B cell (primary cell): Measurements from ENCODE around the gene CUL9. TPM values are rescaled to one million over a fixed set of nuclear protein-coding genes. Genes with fewer than 3 reads are reported as not detected.

Experiments
- ATAC-seq: fragments of 200-7000 bp; cut with Tn5 transposase; one replicate; pipeline ENCODE4 v1.10.0; 2021; ENCODE audit warnings: low read depth, mild to moderate bottlenecking, moderate number of reproducible peaks, moderate library complexity
- CTCF ChIA-PET: fragments of 350-600 bp; sonication (Branson Sonifier 250); formaldehyde crosslinking; loops from one replicate; lab custom pipeline; 2021; ENCODE audit warnings: antibody characterized with exemption, inconsistent platforms; lab: Charles Lee
- POLR2A ChIA-PET: fragments of 350-600 bp; sonication (Branson Sonifier 250); formaldehyde crosslinking; loops from one replicate; lab custom pipeline; 2021; ENCODE audit warnings: antibody characterized with exemption; lab: Charles Lee
- DNase-seq: peaks from one replicate; pipeline ENCODE4 v3.0.0; 2013
- H2AFZ ChIP-seq: 2 replicates; pipeline ENCODE4 v1.6.1; 2012; ENCODE audit warnings: mild to moderate bottlenecking, low read depth, low read length; ENCODE audit not compliant: insufficient read depth, poor library complexity, severe bottlenecking
- H3K27ac ChIP-seq, 2 donors: 1 replicate in 1 of 2; 2 replicates in 1 of 2; pipeline ENCODE4 v1.5.1; 2012 to 2013; ENCODE audit warnings: low read length in 2 of 2, mild to moderate bottlenecking in 2 of 2, moderate library complexity in 1 of 2
- H3K27me3 ChIP-seq, 4 experiments: fragments of 200-600 bp in 1 of 4; sonication (generic) in 1 of 4; replicated peaks in 1 of 4; 1 replicate in 2 of 4; 2 replicates in 2 of 4; pipeline versions ENCODE4 v1.6.1 to v1.7.0; 2013 to 2016; ENCODE audit warnings: low read length in 3 of 4, mild to moderate bottlenecking in 2 of 4, mixed read lengths in 1 of 4, moderate library complexity in 1 of 4; ENCODE audit not compliant: insufficient read depth in 4 of 4, control insufficient read depth in 3 of 4; ENCODE audit errors: control extremely low read depth in 1 of 4
- H3K36me3 ChIP-seq, 2 experiments: replicated peaks in 1 of 2; 1 replicate in 1 of 2; 2 replicates in 1 of 2; pipeline versions ENCODE4 v1.6.1 to v1.7.1; 2013; ENCODE audit warnings: low read length in 1 of 2; ENCODE audit not compliant: insufficient read depth in 2 of 2, control insufficient read depth in 1 of 2; ENCODE audit errors: control extremely low read depth in 1 of 2, extremely low read depth in 1 of 2
- H3K4me1 ChIP-seq, 2 donors: fragments of 200-600 bp in 1 of 2; sonication (generic) in 1 of 2; 1 replicate in 1 of 2; 2 replicates in 1 of 2; pipeline versions ENCODE4 v1.5.1 to v1.6.1; 2013 to 2017; ENCODE audit warnings: low read length in 2 of 2; ENCODE audit not compliant: control insufficient read depth in 2 of 2, insufficient read depth in 2 of 2
- H3K4me2 ChIP-seq: replicated peaks from 2 replicates; pipeline ENCODE3; 2012; ENCODE audit warnings: mild to moderate bottlenecking, low read depth, low read length; ENCODE audit not compliant: poor library complexity, severe bottlenecking
- H3K4me3 ChIP-seq, 5 experiments: fragments of 200-600 bp in 1 of 5; sonication (generic) in 1 of 5; 1 replicate in 3 of 5; 2 replicates in 2 of 5; pipeline versions ENCODE4 v1.5.1 to v1.7.0; 2011 to 2016; ENCODE audit warnings: low read length in 4 of 5, mild to moderate bottlenecking in 4 of 5, low read depth in 2 of 5, control low read depth in 1 of 5, moderate library complexity in 1 of 5; ENCODE audit not compliant: insufficient read depth in 1 of 5; ENCODE audit errors: control extremely low read depth in 1 of 5, extremely low read depth in 1 of 5
- H3K79me2 ChIP-seq: fragments of 200-600 bp; sonication (generic); one replicate; pipeline ENCODE4 v1.6.0; 2016; ENCODE audit warnings: low read length; ENCODE audit not compliant: control insufficient read depth, insufficient read depth
- H3K9ac ChIP-seq: fragments of 200-600 bp; sonication (generic); 2 replicates; pipeline ENCODE4 v1.6.1; 2017; ENCODE audit warnings: mild to moderate bottlenecking, low read length, moderate library complexity
- H3K9me3 ChIP-seq, 3 donors: one replicate each; pipeline versions ENCODE4 v1.6.1 to v1.7.1; 2013; ENCODE audit warnings: low read length in 2 of 3; ENCODE audit not compliant: control insufficient read depth in 2 of 3, insufficient read depth in 1 of 3; ENCODE audit errors: control extremely low read depth in 1 of 3
- H4K20me1 ChIP-seq: 2 replicates; pipeline ENCODE4 v1.6.0; 2012; ENCODE audit warnings: mild to moderate bottlenecking, low read length; ENCODE audit not compliant: insufficient read depth, control insufficient read depth, poor library complexity, severe bottlenecking
- H3K27ac Mint-ChIP-seq: one replicate; pipeline ENCODE4 v1.8.0; 2021; ENCODE audit warnings: mixed read lengths
- H3K27me3 Mint-ChIP-seq: one replicate; pipeline ENCODE4 v1.8.0; 2021; ENCODE audit warnings: mixed read lengths
- H3K4me1 Mint-ChIP-seq: one replicate; pipeline ENCODE4 v1.8.0; 2021; ENCODE audit warnings: mixed read lengths
- H3K4me3 Mint-ChIP-seq: one replicate; pipeline ENCODE4 v1.8.0; 2021; ENCODE audit warnings: mixed read lengths
- H3K9me3 Mint-ChIP-seq: one replicate; pipeline ENCODE4 v1.8.0; 2022; ENCODE audit warnings: mixed read lengths; ENCODE audit not compliant: insufficient read depth
- CTCF ChIP-seq: fragments of 200-600 bp; IDR thresholded peaks from one replicate; pipeline ENCODE4 v1.8.0; 2022; ENCODE audit warnings: antibody characterized with exemption, mild to moderate bottlenecking
- EZH2 ChIP-seq: IDR thresholded peaks from 2 replicates; pipeline ENCODE4 v1.6.1; 2012; ENCODE audit warnings: borderline replicate concordance, low read depth, mild to moderate bottlenecking, moderate library complexity, low read length; ENCODE audit not compliant: insufficient read depth, poor library complexity, severe bottlenecking
- WGBS: methylation state at CpG from one replicate; pipeline ENCODE4 v1.1.5; 2013; ENCODE audit warnings: missing lambda C conversion rate; ENCODE audit not compliant: insufficient coverage; 5-methylcytosine and 5-hydroxymethylcytosine counted together
- intact Hi-C: fragments of 100-400 bp; cut with micrococcal nuclease; formaldehyde crosslinking; loops from one replicate; pipeline ENCODE4 v1.10.0; 2022
- polyA plus RNA-seq: library from polyadenylated mRNA; depleted of rRNA; stranded (reverse); fragments of >200 nt; gene quantifications from 2 replicates; pipeline ENCODE4 v1.2.3, GENCODE V29; 2012
- total RNA-seq, 2 donors: library from RNA; stranded (reverse); fragments of 120-200 nt in 1 of 2; gene quantifications; 1 replicate in 1 of 2; 2 replicates in 1 of 2; pipeline versions ENCODE4 v1.2.3 to v1.2.4, GENCODE V29; 2013 to 2022

Gene CUL9
- total and polyA plus RNA-seq, 2 donors (not counting 1 experiment from before 2014, with no cell fraction given) = 98.0 to 110 TPM

GRCh38 chr6:43146709-43147688, 35.0 kb upstream of the CUL9 start:
- intact Hi-C loops = no loop called here
- Mint-ChIP-seq H3K9me3 (no peaks in the 10 kb centered on the region), H3K4me1 (peaks cover 8% of the 10 kb centered on the region), H3K27ac (no peak overlapping the region), H3K27me3 (peaks cover 10% of the 10 kb centered on the region), H3K4me3 (no peak overlapping the region)
- Histone ChIP-seq H3K4me3 (no peak overlapping the region), H4K20me1 (no peaks in the 10 kb centered on the region), H3K4me2 (no peak overlapping the region), H2AFZ (no peak overlapping the region), H3K9me3 (no peaks in the 10 kb centered on the region), H3K27ac (no peak overlapping the region), H3K79me2 (no peaks in the 10 kb centered on the region), H3K27me3 (peaks cover 0 to 4% (median 0%) of the 10 kb centered on the region in 4 experiments), H3K36me3 (no peaks in the 10 kb centered on the region), H3K9ac (no peak overlapping the region), H3K4me1 (peaks cover 7 to 8% of the 10 kb centered on the region in 2 donors)
- ChIA-PET POLR2A (no interaction called here), CTCF (interaction anchor here (1.6 to 1.7 kb wide), 2 partner anchors 17 to 246 kb away, joined by 5 to 8 read pairs; no protein-coding TSS in a partner anchor)
- 88% methylated on average over 5 of the region's 8 CpGs for WGBS
- DNase-seq (no peak), ATAC-seq (no peak)
- TF ChIP-seq CTCF (no peak), EZH2 (no peak)
